WERI-Rb-1 (cell line): Measurements from ENCODE around the gene PPP1R11.
"Not testable (repeated sequence)": the region's sequence is repeated elsewhere in the genome, so short reads cannot be mapped to it uniquely, and the experiment has no call there.

ENCODE experiments used
- DNase-seq: peaks from one replicate; pipeline ENCODE4 v3.0.0-alpha.2; 2020
- H3K27ac ChIP-seq: fragments of 250-450 bp; sonication (Bioruptor Pico); 2 replicates; pipeline ENCODE4 v1.5.1; 2020; ENCODE audit warnings: mild to moderate bottlenecking, moderate library complexity
- H3K27me3 ChIP-seq: fragments of 250-450 bp; sonication (Bioruptor Pico); 2 replicates; pipeline ENCODE4 v1.5.1; 2021; ENCODE audit warnings: mild to moderate bottlenecking, low read depth, moderate library complexity; ENCODE audit not compliant: insufficient read depth, severe bottlenecking
- H3K36me3 ChIP-seq: fragments of 250-450 bp; sonication (Bioruptor Pico); 2 replicates; pipeline ENCODE4 v1.5.1; 2020; ENCODE audit warnings: mild to moderate bottlenecking, moderate library complexity
- H3K4me3 ChIP-seq: 2 replicates; pipeline ENCODE4 v1.5.1; 2011; ENCODE audit warnings: low read depth, mild to moderate bottlenecking, control low read depth, low read length
- H3K9me3 ChIP-seq: fragments of 250-450 bp; sonication (Bioruptor Pico); 2 replicates; pipeline ENCODE4 v1.5.1; 2021; ENCODE audit warnings: mild to moderate bottlenecking, moderate library complexity; ENCODE audit not compliant: severe bottlenecking
- TF ChIP-seq, protein P1 (sequence below): IDR thresholded peaks from 2 replicates; pipeline ENCODE4 v1.5.1; 2011; ENCODE audit warnings: low read depth, mild to moderate bottlenecking, control low read depth, inconsistent platforms, low read length

Gene PPP1R11

DNA sequence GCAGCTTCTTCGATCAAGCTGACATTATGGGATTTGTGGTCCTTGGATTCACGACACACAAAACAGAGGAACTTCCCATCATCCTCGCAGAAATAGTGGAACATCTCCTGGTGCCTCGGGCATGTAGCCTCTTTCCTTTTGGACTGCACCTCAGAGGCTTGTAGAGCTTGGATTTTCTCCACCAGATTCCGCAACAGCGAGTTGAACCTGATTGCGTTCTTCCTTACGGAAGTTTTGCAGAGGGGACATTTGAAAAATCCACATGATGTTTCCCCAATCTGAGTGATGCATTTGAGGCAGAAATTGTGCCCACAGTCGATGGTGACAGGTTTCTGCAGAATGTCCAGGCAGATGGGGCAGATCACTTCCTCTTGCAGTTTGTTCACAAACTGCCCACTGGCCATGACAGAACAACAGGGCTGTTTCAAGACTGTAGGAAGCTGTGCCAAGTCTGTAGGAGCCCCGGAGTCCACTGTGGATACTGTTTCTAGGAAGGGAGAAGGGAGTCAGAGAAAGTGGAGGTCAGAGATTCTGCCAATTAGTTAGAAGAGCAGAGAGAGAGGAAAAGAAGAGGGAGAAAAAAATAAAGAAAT is 45.5 kb downstream of the PPP1R11 start:
- H3K27ac ChIP-seq: no peak overlapping the region
- peaks cover 3% of the 10 kb centered on the region for H3K9me3 ChIP-seq
- peaks cover 100% of the 10 kb centered on the region for H3K27me3 ChIP-seq
- no peak overlapping the region for H3K4me3 ChIP-seq
- no peak for DNase-seq
- no peaks in the 10 kb centered on the region for H3K36me3 ChIP-seq
- TF ChIP-seq, protein P1, sequence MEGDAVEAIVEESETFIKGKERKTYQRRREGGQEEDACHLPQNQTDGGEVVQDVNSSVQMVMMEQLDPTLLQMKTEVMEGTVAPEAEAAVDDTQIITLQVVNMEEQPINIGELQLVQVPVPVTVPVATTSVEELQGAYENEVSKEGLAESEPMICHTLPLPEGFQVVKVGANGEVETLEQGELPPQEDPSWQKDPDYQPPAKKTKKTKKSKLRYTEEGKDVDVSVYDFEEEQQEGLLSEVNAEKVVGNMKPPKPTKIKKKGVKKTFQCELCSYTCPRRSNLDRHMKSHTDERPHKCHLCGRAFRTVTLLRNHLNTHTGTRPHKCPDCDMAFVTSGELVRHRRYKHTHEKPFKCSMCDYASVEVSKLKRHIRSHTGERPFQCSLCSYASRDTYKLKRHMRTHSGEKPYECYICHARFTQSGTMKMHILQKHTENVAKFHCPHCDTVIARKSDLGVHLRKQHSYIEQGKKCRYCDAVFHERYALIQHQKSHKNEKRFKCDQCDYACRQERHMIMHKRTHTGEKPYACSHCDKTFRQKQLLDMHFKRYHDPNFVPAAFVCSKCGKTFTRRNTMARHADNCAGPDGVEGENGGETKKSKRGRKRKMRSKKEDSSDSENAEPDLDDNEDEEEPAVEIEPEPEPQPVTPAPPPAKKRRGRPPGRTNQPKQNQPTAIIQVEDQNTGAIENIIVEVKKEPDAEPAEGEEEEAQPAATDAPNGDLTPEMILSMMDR: no peak

- no peaks in the 10 kb centered on the region for H3K36me3 ChIP-seq
- DNase-seq: no peak
Measured at GRCh38 chr6:30113003-30113759, 46.2 kb downstream of the PPP1R11 start, which contains the start of gene TRIM31. Gene TRIM31 (minus strand): TSS chr6:30113090. CDS start chr6:30112805, 285 bp downstream.

DNA sequence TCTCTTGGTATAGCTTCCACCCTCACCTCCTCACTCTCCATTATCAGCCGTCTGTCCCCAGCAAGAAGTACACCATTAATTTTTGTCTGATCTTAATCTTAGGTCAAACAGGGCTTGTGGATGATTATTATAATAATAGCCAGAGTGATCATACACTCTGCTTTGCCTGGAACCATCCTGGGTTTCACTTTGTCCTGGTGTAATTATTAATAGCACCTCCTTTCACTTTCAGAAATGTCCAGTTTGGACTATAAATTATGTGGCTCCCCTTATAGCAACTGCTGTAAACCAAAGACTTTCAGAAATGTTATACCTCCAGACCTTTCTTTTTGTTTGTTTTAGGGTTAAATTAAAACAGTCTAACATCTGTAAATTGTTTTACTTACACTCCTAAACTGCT is 46.8 kb downstream of the PPP1R11 start:
- TF ChIP-seq, protein P1: no peak
- H3K27ac ChIP-seq: no peak overlapping the region
- H3K36me3 ChIP-seq: no peaks in the 10 kb centered on the region
- no peak for DNase-seq
- H3K4me3 ChIP-seq: no peak overlapping the region
- H3K27me3 ChIP-seq: peaks cover 100% of the 10 kb centered on the region
- H3K9me3 ChIP-seq: peaks cover 3% of the 10 kb centered on the region

More at GRCh38 chr6:30113003-30113759, 46.2 kb downstream of the PPP1R11 start, which contains the start of gene TRIM31:
- TF ChIP-seq, protein P1: no peak
- no peak within 1 kb of the TSS for H3K4me3 ChIP-seq
- peaks cover 3% of the 10 kb centered on the region for H3K9me3 ChIP-seq
- no peak within 1 kb of the TSS for H3K27ac ChIP-seq
- peaks cover 100% of the 10 kb centered on the region for H3K27me3 ChIP-seq

GRCh38 chr6:30116724-30117123 is 49.7 kb downstream of the PPP1R11 start:
- Histone ChIP-seq H3K4me3 (no peak overlapping the region), H3K36me3 (no peaks in the 10 kb centered on the region), H3K27ac (no peak overlapping the region), H3K9me3 (no peaks in the 10 kb centered on the region), H3K27me3 (peaks cover 97% of the 10 kb centered on the region)
- DNase-seq: no peak
- TF ChIP-seq, protein P1: no peak

- not testable (repeated sequence) for H3K27ac ChIP-seq, H3K4me3 ChIP-seq, H3K36me3 ChIP-seq, DNase-seq, H3K9me3 ChIP-seq
- peaks cover 96% of the 10 kb centered on the region for H3K27me3 ChIP-seq
Measured at GRCh38 chr6:30118691-30119090, 51.7 kb downstream of the PPP1R11 start.
